HG02610 (cell line): Measurements from ENCODE around the gene LHX6.

ENCODE experiments used
- ATAC-seq: cut with Tn5 transposase; IDR thresholded peaks from one replicate; pipeline ENCODE4 v1.9.1; 2021; ENCODE audit warnings: mild to moderate bottlenecking, moderate library complexity; ENCODE audit not compliant: unreplicated experiment

Gene LHX6

GRCh38 chr9:122236681-122237080 lies 7.9 kb upstream of the LHX6 start:
- ATAC-seq: no peak

GRCh38 chr9:122234022-122234748 lies 5.4 kb upstream of the LHX6 start:
- no peak for ATAC-seq

- ATAC-seq: no peak
Measured at GRCh38 chr9:122232796-122233306, 4.1 kb upstream of the LHX6 start.

- no peak for ATAC-seq
Measured at GRCh38 chr9:122229485-122229837, 704 bp upstream of the LHX6 start.

GRCh38 chr9:122228191-122228567 lies 578 bp downstream of the LHX6 start:
- ATAC-seq: no peak

GRCh38 chr9:122227575-122227900 lies 1.2 kb downstream of the LHX6 start:
- ATAC-seq: no peak

- no peak for ATAC-seq
Measured at GRCh38 chr9:122226758-122227574, 1.8 kb downstream of the LHX6 start.

GRCh38 chr9:122226142-122226757 lies 2.5 kb downstream of the LHX6 start:
- no peak for ATAC-seq

GRCh38 chr9:122225312-122226141 lies 3.2 kb downstream of the LHX6 start:
- ATAC-seq: no peak

GRCh38 chr9:122223435-122223834 lies 5.3 kb downstream of the LHX6 start:
- ATAC-seq: no peak

- no peak for ATAC-seq
Measured at GRCh38 chr9:122222791-122223190, 6.0 kb downstream of the LHX6 start.

- ATAC-seq: no peak
Measured at GRCh38 chr9:122221183-122221811, 7.5 kb downstream of the LHX6 start.

- no peak for ATAC-seq
Measured at GRCh38 chr9:122220673-122221182, 8.0 kb downstream of the LHX6 start.

GRCh38 chr9:122219856-122220672 lies 8.7 kb downstream of the LHX6 start:
- ATAC-seq: no peak

GRCh38 chr9:122218935-122219855 lies 9.6 kb downstream of the LHX6 start:
- ATAC-seq: no peak

- ATAC-seq: no peak
Measured at GRCh38 chr9:122218071-122218934, 10.5 kb downstream of the LHX6 start.

GRCh38 chr9:122217640-122218039 lies 11.1 kb downstream of the LHX6 start:
- no peak for ATAC-seq
